GDM1 (cell line): ENCODE data around the gene MPND.
A peak's percentile ranks its signal among the peaks of the same experiment; 100 is the strongest.
"Not testable (repeated sequence)": the region's sequence is repeated elsewhere in the genome, so short reads cannot be mapped to it uniquely, and the experiment has no call there.

Source experiments
- DNase-seq: peaks from one replicate; lab custom pipeline; 2025; lab: John Stamatoyannopoulos, UW

The MPND gene

DNA sequence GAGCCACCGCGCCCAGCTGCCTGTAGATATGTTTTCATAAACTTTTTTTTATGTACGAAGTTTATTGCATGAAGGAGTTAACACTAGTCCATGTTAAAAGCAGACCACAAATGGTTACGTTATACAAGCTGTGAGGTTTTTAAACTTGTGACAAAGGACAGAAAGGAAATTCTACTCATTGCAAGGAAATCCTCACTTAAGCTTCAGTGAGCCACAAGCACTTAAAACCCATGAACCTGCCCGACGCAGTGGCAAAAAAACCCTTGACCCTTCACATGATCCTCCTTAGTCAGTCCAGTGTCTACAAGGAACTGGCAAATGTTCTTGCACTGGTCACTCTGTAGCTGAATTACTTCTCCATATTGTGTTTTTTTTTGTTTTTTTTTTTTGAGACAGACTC, 4.2 kb downstream of the MPND start:
- no peak for DNase-seq

DNA sequence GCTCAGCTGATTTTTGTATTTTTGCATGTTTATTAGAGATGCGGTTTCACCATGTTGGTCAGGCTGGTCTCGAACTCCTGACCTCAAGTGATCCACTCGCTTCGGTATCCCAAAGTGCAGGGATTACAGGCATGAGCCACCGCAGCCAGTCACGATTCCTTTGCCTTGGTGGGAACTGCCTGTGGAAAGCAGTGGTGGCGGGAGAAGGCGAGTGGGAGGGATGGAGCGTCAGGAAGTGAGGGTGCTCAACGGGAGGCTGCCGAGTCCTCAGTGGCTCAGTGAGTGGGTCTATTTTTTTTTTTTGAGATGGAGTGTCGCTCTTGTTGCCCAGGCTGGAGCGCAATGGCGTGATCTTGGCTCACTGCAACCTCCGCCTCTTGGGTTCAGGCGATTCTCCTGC, 5.9 kb downstream of the MPND start:
- DNase-seq, result not testable (repeated sequence)

DNA sequence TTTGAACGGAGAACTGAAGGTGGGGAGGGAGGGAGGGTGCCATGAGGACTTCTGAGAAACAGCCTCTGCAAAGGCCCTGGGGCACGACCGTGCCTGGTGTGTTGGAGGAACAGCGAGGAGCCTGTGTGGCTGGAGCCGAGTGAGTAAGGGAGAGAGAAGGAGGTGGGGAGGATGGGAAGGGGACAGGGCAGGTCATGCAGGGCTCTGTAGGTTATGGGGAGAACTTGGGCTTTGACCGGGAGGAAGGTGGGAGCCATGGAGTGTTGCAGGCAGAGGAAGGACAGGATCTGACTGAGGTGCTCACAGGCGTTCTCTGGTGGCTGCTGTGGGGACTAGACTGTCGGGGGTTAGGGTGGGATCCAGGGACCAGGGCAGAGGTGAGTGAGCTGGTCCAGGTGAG, 6.7 kb downstream of the MPND start:
- no peak for DNase-seq

DNA sequence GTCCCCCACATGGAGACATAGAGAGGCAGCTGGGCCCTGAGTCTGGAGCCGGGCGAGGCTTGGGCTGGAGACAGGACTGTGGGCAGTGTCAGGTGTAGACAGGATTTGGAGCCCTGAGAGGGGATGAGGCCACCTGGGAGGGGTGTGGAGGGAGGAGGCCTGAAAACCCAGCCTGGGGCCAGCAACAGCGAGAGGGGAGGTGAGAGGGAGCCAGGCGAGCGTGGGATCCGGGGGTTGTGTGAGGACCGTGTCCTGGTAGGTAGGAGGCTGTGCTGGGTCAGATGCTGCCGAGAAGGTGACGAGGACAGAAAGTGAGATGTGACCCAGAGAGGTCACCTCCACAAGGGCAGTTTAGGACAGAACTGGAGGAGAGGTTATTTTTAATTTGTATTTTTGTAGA, 7.4 kb downstream of the MPND start:
- no peak for DNase-seq

DNA sequence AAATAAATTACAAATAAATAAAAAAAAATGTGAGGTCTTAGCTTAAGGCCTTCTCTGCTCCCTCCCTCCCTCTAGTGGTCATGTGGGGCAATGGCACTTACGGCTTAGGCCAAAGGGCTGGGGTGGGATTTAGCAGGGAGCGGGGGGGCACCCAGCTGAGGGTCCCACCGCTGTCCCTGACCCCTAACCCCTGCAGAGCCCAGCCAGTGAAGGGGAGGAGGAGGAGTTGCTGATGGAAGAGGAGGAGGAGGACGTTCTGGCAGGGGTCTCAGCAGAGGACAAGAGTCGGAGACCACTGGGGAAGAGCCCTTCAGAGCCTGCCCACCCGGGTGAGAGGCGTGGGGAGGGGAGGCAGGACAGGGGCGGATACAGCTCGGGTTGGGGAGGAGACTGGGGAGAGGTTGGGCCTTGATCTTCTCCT, 9.3 kb downstream of the MPND start:
- peak; percentile 31 for DNase-seq

DNA sequence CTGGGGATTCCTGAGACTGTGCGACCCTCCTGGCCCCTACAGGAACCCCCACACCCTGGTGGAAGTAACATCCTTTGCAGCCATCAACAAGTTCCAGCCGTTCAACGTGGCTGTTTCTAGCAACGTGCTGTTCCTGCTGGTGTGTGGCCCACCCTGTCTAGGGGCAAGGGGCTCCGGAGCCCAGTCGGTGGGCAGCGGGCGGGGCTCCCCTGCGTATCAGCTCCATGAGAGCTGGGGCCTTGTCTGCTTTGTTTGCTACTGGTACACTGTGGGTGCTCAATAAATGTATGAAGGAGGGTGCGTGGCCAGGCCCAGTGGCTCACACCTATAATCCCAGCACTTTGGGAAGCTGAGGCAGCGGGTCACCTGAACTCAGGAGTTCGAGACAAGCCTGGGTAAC, 10.9 kb downstream of the MPND start:
- DNase-seq, result no peak

DNA sequence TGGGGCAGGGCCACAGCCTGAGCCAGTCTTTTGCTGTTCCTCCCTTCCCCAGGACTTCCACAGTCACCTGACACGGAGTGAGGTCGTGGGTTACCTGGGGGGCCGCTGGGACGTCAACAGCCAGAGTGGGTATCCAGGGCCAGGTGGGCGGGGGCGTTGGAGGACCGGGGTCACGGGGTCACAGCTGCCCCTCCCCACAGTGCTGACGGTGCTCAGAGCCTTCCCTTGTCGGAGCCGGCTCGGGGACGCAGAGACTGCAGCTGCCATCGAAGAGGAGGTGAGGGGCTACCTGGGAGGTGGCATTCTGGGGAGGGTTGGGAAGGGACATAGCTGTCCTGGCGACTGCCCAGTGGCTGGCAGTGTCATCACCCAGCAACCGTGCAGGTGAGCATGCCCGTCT, 11.5 kb downstream of the MPND start:
- DNase-seq, result no peak

DNA sequence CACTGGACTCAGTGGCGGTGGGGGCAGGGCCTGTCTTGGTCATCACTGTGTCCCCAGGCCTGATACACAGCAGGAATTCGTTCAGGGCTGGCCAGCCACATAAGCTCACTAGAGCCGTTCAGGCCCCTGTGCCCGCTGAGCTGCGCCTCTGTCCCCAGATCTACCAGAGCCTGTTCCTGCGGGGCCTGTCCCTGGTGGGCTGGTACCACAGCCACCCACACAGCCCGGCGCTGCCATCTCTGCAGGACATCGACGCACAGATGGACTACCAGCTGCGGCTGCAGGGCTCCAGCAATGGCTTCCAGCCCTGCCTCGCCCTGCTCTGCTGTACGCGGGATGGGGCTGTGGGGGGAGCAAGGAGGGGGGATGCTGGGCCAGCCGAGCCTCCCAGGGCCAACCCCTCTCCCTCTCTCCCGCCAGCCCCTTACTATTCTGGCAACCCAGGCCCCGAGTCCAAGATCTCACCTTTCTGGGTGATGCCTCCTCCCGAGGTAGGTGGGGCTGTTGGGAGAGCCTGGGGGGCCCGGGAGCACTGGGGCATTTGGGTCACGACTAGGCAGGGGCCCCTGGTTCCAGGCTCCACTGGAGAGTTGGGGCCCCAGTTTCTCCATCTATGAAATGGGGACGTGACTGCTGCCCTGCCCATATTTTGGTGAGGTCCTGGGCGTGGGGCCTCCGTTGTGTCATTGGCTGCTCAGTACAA, 13.9 kb downstream of the MPND start:
- DNase-seq, result no peak

DNA sequence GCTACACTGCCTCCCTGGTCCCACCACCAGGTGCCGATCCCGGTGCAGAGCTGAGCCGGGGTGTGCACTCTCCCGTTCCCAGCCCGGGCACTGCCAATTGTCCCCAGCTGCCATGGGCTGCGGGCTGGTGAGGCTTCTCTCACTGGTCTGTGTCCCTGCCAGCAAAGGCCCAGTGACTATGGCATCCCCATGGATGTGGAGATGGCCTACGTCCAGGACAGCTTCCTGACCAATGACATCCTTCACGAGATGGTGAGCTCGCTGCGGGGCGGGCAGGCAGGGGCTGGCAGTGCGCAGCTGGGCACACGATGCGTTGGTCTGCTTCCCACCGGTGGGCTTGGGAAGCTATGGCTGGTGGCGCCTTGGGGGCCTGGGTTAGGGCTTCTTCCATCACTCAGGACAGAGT, 14.6 kb downstream of the MPND start:
- DNase-seq, result no peak

DNA sequence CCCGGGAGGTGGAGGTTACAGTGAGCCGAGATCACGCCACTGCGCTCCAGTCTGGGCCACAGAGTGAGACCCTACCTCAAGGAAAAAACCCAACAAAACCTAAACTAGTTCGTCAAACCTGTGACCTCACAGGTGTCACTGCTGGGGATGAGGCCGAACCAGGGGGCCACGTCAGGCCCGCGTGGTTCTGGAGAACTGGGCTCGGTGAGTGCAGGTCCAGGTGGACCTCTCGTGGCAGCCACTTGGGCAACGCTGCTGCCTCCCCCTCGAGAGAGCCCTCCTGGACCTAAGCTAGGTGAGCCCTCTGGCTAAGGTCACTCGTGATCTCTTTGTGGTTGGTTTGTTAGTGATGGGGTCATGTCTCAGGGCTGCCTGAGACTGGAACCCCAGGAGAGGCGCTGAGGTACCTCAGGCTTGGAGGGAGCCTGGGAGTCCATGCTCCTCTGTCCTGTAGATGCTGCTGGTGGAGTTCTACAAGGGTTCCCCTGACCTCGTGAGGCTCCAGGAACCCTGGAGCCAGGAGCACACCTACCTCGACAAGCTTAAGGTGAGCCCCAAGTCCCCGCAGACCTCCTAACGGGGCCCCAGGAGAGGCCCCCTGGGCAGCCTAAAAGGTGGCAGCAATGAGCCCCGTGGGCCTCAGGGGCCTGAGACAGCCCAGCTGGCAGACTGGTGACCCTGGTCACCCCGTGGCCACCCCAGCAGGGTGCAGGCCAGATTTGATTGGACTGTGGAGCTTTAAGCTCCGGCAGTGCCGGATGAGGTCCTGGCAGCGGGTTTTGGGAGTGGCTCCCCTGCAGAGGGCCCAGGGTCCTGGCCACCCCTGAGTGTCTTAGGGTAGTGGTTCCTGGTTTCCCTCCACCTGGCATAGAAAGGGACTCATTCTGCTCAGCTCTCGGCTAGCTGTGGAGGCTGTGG, 15.6 kb downstream of the MPND start:
- DNase-seq, result no peak

DNA sequence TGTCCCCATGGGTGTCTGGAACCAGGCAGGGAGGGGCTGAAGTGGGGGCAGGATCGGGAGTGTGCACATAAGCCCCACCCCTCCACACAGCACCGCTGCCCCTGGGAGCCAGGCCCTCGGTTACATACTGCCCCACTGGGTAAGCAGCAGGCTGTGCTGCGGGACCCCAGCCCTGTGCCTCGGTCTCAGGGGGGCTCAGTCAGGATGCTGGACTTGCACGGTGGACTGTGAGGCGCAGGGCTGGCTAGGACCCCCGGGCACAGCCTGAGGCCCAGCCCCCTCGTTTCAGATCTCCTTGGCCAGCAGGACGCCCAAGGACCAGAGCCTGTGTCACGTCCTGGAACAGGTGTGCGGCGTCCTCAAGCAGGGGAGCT, 16.3 kb downstream of the MPND start:
- no peak for DNase-seq

DNA sequence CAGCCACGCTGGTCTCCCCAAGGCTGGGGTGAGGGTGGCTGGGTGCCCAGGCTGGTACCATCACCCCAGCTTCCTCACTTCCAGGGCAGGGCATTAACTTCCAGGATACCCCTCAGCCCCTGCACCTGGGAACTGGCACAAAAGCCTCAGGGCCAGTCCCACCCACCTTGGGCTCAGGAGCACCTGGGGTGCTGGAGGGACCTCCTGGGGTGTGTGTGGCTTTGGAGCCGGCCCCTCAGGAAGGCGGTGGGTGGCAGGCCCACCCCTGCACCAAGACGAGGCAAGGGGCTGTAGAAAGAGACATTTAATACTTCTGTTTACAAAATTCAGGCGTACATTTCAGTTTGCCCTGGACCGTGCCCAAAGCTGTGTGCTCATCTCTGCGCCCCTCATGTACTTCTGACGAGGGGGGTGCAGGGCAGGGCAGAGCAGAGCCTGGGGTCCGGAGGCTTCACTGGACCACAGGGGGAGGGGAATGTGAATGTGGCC, 16.8 kb downstream of the MPND start:
- no peak for DNase-seq

DNA sequence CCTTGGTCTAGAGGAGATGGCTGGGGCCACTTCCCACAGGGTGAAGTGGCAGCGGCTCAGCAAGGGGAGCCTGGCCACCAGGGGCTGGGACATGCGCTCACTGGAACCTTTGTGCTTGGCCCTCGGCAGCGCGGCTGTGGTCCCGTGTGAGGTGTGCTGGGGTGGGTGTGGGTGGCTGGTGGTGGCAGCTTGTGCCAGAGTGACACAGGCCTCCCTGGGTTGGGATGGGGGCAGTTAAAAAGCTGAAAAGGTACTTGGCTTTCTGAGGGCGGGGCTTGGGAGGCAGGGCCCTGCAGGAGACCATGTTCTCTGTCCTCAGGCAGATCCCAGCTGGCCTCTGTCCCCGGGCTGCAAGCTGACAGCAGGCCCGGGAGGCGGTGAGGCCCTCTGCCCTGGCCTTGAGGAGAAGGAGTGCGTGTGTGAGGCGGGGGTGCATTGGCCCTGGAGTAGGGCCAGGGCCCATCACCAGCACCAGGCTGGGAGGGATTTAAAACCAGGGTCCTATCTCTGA, 17.3 kb downstream of the MPND start:
- no peak for DNase-seq

DNA sequence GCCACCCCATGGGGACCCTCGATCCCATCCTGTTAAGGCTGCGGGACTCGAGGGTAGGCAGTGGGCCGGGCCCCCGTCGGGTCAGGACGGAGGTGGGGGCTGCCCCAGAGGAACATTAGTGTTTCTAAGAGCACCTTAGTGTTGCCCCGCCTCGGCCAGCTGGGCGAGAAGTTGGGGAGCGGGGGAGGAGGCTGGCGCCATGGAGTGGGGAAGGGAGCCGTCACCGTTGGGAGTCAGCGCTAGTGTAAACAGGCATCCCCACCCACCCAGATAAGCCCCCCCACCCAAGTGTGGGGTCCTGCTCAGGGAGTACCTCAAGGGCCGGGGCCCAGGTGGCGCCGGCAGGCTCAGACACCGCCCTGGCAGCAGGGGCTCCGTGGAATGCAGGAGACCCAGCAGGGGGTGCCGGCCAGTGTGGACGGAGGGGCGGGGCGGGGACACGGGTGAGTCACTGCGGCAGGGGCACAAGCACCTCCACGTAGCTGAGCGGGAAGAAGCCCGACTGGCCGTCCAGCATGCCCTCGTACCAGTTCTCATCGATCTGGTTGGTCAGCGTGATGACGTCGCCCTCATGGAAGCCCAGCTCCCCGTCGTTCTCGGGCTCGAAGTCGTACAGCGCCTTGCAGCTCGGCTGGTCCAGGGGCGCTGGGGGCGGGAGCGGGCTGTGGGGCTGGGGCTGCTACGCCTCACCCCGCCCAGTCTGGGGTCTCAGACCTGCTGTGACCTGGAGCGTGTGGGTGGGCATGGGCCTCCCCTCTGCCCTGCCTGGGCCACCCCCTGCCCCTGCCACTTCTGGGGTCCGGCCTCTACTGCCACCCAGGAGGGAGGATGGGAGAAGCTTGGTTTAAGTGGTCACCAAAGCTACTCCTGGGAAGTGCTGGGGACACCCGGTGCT, 18.0 kb downstream of the MPND start:
- no peak for DNase-seq

DNA sequence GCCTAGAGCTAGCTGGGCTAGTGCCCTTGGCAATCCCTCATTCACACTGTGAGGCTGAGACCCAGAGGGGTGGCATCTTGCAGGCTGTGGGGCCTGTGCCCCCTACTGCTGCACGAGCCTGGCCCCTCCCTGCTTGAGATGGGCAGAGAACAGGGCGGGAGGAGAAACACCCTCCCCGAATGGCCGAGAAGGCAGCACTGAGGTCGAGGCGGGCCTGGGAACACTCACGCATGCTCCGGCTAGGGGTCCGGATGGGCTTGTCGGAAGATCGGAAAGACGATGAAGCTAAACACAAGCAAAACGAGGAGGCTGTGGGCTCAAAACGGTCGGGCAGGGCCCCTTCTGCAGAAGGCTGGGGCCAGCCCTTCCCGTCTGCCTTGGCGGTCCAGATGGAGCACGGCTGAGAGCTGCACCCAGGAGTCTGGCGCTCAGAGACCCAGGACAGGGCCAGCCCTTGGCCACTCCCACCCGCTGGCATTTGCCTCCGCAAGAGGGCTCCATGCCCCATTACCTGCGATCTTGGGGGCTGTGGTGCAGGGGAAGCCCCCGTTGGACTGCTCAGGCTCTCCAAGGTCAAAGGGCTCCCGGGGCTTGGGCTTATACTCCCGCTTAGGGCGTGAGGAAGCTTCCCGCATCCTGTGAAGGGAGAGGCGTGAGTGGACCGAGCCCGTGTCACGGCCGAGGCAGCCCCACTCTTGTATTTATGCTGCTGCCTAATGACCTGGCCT, 18.9 kb downstream of the MPND start:
- DNase-seq, result no peak

DNA sequence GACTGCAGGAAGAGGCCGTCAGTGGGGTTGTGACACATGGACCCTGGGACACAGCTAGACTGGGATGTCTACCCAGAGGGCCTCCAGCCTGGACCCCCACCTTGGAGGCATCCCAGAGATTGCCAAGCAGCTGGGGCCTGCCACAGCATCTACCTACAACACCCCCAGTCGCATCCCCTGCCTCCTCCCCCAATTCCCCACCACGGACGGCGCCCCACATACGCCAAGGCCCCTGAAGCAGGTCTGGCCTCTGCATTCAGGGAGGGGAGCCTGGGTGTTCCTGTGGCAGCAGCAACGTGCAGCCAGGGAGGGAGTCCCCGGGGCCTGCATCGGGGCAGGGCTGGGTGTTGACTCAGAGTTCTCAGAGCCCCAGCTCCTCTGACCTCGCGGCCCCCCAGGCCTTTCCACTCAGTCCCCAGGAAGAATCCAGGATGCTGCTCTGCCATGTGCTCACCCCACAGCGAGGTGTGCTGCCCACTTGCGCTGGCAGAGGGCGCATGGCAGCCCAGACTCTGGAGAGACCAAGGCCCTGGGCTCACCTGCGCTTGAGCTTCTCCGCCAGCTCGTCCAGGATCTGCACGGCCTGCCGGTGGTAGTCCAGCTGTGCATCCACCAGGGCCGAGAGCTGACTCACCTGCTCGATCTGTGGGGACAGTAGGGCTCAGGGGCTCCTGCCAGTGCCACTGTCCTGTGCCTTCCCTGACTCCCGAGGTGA, 19.6 kb downstream of the MPND start:
- no peak for DNase-seq

DNA sequence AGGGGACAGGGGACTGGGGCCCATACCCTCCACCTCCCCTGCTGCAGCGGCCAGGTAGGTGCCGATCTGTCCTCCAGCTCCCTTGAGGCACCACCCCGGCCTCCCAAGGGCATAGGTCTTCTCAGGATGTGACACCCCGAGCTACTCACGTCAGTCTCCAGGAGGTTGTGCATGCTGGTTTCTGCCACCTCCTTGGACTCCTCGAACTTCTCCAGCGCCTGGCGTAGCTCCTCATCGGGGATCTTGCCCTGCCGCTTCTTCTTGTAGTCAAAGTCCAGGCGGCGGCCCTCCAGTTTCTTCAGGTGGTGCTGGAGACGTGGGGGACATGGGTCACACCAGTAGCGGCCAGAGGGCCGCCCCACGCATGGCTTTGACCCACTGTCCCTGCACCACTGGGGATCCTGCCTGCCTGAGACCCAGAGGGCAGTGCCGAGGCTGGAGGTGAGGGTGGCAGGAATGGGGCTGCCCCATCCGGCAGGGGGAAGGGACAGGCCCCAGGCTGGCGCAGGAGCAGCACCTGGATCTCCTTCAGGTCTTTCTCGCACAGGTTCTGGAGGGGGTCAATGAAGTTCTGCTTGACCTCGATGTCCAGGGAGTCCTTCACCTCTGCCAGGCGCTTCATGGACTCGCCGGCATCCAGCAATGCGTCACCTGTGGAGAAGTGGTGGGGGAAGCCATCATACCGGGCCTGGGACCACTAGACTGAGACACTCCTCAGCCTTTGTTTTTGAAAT, 20.4 kb downstream of the MPND start:
- DNase-seq, result no peak

DNA sequence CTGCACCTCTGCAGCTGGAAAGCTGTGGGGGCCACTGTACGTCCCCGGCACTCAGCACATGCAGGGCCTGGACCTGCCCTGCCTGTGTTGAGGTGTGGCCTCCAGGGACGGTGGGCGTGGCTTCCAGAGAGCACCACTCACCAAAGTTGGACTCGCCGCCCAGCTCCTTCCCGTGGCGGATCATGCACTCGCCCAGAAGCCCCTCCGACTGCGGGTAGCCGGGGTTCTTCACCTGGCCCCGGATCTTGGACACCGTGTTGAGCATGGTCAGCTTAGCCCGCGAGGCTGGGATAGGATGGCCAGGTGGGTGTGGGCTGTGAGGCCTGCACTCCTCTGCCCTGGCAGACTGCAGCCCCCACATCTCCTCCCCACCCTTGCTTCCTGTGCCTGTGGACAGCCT, 22.0 kb downstream of the MPND start:
- no peak for DNase-seq

DNA sequence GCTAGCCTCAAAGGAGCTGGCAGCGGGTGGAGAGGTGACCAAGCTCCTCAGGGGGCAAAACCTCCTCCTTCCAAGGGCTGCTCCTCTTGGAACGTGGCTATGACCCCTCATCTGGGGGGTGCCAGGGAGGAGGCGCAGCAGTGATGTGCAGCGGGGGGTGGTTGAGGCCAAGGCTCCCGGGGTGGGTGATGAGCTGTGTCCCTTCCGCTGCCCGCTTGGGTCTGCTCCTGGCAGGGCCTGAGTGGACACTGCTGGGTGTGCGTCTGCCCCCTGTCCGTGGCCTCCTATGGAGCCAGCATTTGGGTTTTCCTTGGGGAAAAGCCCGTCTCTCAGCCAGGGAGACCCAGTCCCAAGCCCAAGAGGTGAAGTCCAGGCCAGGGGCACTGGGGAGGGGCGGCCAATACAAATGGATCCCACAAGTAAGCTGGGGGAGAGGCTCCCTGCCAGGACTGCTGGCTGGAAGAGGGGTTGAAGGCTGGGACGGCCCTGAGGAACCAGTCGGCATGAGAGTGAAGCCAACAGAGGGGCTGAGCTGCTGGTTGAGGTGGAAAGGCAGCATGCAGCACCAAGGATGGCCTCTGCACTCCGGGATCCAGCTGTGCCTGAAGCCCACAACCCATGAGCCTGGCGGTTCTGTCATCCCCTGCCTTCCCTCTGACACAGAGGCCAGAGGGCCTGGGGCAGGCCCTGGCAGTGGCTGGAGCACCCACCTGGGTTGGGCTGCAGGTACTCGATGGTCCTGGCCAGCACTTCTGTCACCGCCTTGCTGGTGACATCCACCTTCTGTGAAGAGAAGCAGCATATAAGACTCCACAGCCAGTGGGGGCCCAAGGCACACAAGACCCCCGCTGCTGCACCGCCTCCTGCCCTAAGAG, 22.7 kb downstream of the MPND start:
- DNase-seq, result no peak
